Germinal center (tissue), 1 donor: ENCODE measurements around the gene DCTN4.
"Not testable (repeated sequence)": the region's sequence is repeated elsewhere in the genome, so short reads cannot be mapped to it uniquely, and the experiment has no call there.

Source experiments
- DNase-seq: peaks from one replicate; pipeline ENCODE4 v3.0.0; 2012; ENCODE audit warnings: mixed read lengths, low spot score

DCTN4 gene

GRCh38 chr5:150758531-150759333 lies at the start of gene DCTN4:
TSS of gene DCTN4 (minus strand) at chr5:150759017. CDS start at chr5:150758993, 24 bp downstream.
- DNase-seq = peak; percentile 94

GRCh38 chr5:150804388-150804787 lies 45.6 kb upstream of the DCTN4 start:
- no peak for DNase-seq

GRCh38 chr5:150801117-150801927 lies 42.5 kb upstream of the DCTN4 start:
- peak; percentile 39 for DNase-seq

- no peak for DNase-seq
Measured at GRCh38 chr5:150797384-150797783, 38.6 kb upstream of the DCTN4 start.

- DNase-seq = no peak
Measured at GRCh38 chr5:150794927-150795326, 36.1 kb upstream of the DCTN4 start.

- not testable (repeated sequence) for DNase-seq
Measured at GRCh38 chr5:150793423-150793888, 34.6 kb upstream of the DCTN4 start.

- no peak for DNase-seq
Measured at GRCh38 chr5:150791536-150791935, 32.7 kb upstream of the DCTN4 start.

- DNase-seq = no peak
Measured at GRCh38 chr5:150789943-150790611, 31.3 kb upstream of the DCTN4 start.

GRCh38 chr5:150789450-150789849 lies 30.6 kb upstream of the DCTN4 start:
- no peak for DNase-seq

GRCh38 chr5:150788977-150789376 lies 30.2 kb upstream of the DCTN4 start:
- DNase-seq = no peak

GRCh38 chr5:150787656-150788055 lies 28.8 kb upstream of the DCTN4 start:
- DNase-seq = no peak

GRCh38 chr5:150786876-150787275 lies 28.1 kb upstream of the DCTN4 start:
- DNase-seq = no peak

GRCh38 chr5:150785950-150786349 lies 27.1 kb upstream of the DCTN4 start:
- DNase-seq = no peak

- DNase-seq = no peak
Measured at GRCh38 chr5:150783422-150783928, 24.7 kb upstream of the DCTN4 start.

GRCh38 chr5:150782850-150783249 lies 24.0 kb upstream of the DCTN4 start:
- no peak for DNase-seq

GRCh38 chr5:150781706-150782614 lies 23.1 kb upstream of the DCTN4 start:
- DNase-seq = no peak

GRCh38 chr5:150780816-150781221 lies 22.0 kb upstream of the DCTN4 start:
- no peak for DNase-seq

- DNase-seq = peak; percentile 26
Measured at GRCh38 chr5:150780187-150780692, 21.4 kb upstream of the DCTN4 start.

- no peak for DNase-seq
Measured at GRCh38 chr5:150779397-150780186, 20.8 kb upstream of the DCTN4 start.
